K562 (cell line): Measurements from ENCODE around the gene GMNC. TPM values are rescaled to one million over a fixed set of nuclear protein-coding genes. Genes with fewer than 3 reads are reported as not detected.

Experiments
- NCOA6 ChIP-seq: fragments of 450-650 bp; IDR thresholded peaks from 2 replicates; pipeline ENCODE4 v1.6.1; 2017; ENCODE audit warnings: mild to moderate bottlenecking
- NR2F6 ChIP-seq: fragments of 450-650 bp; formaldehyde crosslinking; IDR thresholded peaks from 2 replicates; pipeline ENCODE4 v1.4.0; 2020; ENCODE audit warnings: mild to moderate bottlenecking
- OTX1 ChIP-seq: fragments of 450-650 bp; formaldehyde crosslinking; IDR thresholded peaks from 2 replicates; pipeline ENCODE4 v1.4.0; 2022; ENCODE audit warnings: mild to moderate bottlenecking
- RBM34 ChIP-seq: fragments of 200-400 bp; formaldehyde crosslinking; IDR thresholded peaks from 2 replicates; pipeline ENCODE4 v1.6.1; 2018; ENCODE audit warnings: low read length, borderline replicate concordance; ENCODE audit not compliant: insufficient read depth
- SMC3 ChIP-seq: conservative IDR thresholded peaks from 2 replicates; pipeline ENCODE4 v1.6.1; 2011; ENCODE audit warnings: low read depth, low read length, improper control_type of control experiment; ENCODE audit not compliant: insufficient read depth
- ZBTB40 ChIP-seq, 2 experiments: fragments of 450-650 bp in 1 of 2; sonication (generic) in 1 of 2; formaldehyde crosslinking in 1 of 2; IDR thresholded peaks; 2 replicates each; pipeline versions ENCODE4 v1.7.1 to v1.9.0; 2016 to 2022; ENCODE audit warnings: inconsistent platforms in 1 of 2, mild to moderate bottlenecking in 1 of 2, missing genetic modification reagents in 1 of 2
- ZNF146 ChIP-seq: IDR thresholded peaks from one replicate; pipeline ENCODE4 v1.6.1; 2018; ENCODE audit warnings: missing compliant biosample characterization; ENCODE audit not compliant: unreplicated experiment
- polyA plus RNA-seq, 8 experiments: library from polyadenylated mRNA; depleted of rRNA in 4 of 8; stranded (reverse) in 5 of 8; unstranded in 3 of 8; fragments of >200 nt; fragmentation: Nextera tagmentation in 2 of 8; fragmentation: Illumina TruSeq in 1 of 8; extraction: Ambion mirVana in 2 of 8; extraction: Trizol in 1 of 8; gene quantifications; 2 replicates each; pipeline versions ENCODE4 v1.2.1 to v1.2.3, GENCODE V29; 2011 to 2014; ENCODE audit warnings: inconsistent platforms in 1 of 8, missing spikeins in 1 of 8
- total RNA-seq, 7 experiments: library from RNA; depleted of rRNA in 6 of 7; stranded (reverse); fragments of >200 nt in 6 of 7; fragmentation: Illumina TruSeq in 2 of 7; extraction: Trizol in 2 of 7; gene quantifications; 2 replicates each; pipeline versions ENCODE4 v1.2.1 to v1.2.3, GENCODE V29; 2011 to 2021; ENCODE audit warnings: low replicate concordance in 1 of 7
- TF ChIP-seq, protein P1 (sequence below): sonication (generic); formaldehyde crosslinking; IDR thresholded peaks from 2 replicates; pipeline ENCODE4 v1.8.1; 2023; ENCODE audit warnings: mild to moderate bottlenecking, missing genetic modification reagents
- TF ChIP-seq, protein P2 (sequence below): fragments of 250-450 bp; sonication (Bioruptor Pico); IDR thresholded peaks from 2 replicates; pipeline ENCODE4 v1.4.0; 2020; ENCODE audit warnings: mild to moderate bottlenecking
- TF ChIP-seq, protein P3 (sequence below): sonication (generic); formaldehyde crosslinking; IDR thresholded peaks from 2 replicates; pipeline ENCODE4 v1.8.1; 2022; ENCODE audit warnings: missing genetic modification reagents
- TF ChIP-seq, protein P4 (sequence below): sonication (generic); formaldehyde crosslinking; IDR thresholded peaks from 2 replicates; pipeline ENCODE4 v1.8.1; 2023; ENCODE audit warnings: mild to moderate bottlenecking, missing genetic modification reagents

The GMNC gene
- total and polyA plus RNA-seq, 9 of the 15 experiments (the other 6 are each of a cell fraction or from before 2014, with no cell fraction given): not detected

DNA sequence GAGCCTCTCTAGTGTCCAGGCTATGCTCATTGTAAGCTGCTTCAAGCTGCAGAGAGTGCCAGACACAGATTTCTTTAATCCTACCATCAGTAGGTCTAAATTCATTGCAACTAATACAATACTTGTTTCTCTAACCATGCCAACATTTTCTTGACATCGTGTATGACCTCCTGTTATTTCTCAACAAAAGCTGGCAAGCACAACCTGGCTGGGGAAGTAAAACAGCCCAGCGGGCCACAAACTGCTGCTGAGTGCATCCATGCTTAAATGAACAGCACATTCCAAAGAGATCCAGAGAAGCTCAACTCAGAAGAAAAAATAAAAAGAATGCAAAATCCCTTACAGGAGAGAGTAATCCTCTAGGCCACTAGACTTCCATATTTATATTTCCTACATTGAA lies 36.5 kb downstream of the GMNC start (continued):
- TF ChIP-seq ZBTB40 (IDR thresholded peaks at IDR 0.05) (no peak), ZBTB40 (CRISPR knock-in tag; IDR thresholded peaks at IDR 0.05) (no peak), OTX1 (CRISPR knock-in tag) (no peak), NR2F6 (CRISPR knock-in tag) (no peak), RBM34 (no peak), NCOA6 (no peak), SMC3 (no peak), ZNF146 (CRISPR knock-in tag) (no peak)
- TF ChIP-seq, protein P1, sequence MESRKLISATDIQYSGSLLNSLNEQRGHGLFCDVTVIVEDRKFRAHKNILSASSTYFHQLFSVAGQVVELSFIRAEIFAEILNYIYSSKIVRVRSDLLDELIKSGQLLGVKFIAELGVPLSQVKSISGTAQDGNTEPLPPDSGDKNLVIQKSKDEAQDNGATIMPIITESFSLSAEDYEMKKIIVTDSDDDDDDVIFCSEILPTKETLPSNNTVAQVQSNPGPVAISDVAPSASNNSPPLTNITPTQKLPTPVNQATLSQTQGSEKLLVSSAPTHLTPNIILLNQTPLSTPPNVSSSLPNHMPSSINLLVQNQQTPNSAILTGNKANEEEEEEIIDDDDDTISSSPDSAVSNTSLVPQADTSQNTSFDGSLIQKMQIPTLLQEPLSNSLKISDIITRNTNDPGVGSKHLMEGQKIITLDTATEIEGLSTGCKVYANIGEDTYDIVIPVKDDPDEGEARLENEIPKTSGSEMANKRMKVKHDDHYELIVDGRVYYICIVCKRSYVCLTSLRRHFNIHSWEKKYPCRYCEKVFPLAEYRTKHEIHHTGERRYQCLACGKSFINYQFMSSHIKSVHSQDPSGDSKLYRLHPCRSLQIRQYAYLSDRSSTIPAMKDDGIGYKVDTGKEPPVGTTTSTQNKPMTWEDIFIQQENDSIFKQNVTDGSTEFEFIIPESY (CRISPR knock-in tag): no peak
- TF ChIP-seq, protein P2, sequence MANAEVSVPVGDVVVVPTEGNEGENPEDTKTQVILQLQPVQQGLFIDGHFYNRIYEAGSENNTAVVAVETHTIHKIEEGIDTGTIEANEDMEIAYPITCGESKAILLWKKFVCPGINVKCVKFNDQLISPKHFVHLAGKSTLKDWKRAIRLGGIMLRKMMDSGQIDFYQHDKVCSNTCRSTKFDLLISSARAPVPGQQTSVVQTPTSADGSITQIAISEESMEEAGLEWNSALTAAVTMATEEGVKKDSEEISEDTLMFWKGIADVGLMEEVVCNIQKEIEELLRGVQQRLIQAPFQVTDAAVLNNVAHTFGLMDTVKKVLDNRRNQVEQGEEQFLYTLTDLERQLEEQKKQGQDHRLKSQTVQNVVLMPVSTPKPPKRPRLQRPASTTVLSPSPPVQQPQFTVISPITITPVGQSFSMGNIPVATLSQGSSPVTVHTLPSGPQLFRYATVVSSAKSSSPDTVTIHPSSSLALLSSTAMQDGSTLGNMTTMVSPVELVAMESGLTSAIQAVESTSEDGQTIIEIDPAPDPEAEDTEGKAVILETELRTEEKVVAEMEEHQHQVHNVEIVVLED (CRISPR knock-in tag): no peak
- TF ChIP-seq, protein P3, sequence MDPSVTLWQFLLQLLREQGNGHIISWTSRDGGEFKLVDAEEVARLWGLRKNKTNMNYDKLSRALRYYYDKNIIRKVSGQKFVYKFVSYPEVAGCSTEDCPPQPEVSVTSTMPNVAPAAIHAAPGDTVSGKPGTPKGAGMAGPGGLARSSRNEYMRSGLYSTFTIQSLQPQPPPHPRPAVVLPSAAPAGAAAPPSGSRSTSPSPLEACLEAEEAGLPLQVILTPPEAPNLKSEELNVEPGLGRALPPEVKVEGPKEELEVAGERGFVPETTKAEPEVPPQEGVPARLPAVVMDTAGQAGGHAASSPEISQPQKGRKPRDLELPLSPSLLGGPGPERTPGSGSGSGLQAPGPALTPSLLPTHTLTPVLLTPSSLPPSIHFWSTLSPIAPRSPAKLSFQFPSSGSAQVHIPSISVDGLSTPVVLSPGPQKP (CRISPR knock-in tag): no peak
- TF ChIP-seq, protein P4, sequence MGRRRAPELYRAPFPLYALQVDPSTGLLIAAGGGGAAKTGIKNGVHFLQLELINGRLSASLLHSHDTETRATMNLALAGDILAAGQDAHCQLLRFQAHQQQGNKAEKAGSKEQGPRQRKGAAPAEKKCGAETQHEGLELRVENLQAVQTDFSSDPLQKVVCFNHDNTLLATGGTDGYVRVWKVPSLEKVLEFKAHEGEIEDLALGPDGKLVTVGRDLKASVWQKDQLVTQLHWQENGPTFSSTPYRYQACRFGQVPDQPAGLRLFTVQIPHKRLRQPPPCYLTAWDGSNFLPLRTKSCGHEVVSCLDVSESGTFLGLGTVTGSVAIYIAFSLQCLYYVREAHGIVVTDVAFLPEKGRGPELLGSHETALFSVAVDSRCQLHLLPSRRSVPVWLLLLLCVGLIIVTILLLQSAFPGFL (CRISPR knock-in tag): no peak
